Kasumi-1 (cell line): ENCODE measurements around the gene SGSH.
"Not testable (repeated sequence)": the region's sequence is repeated elsewhere in the genome, so short reads cannot be mapped to it uniquely, and the experiment has no call there.

Experiments
- DNase-seq, 2 experiments: peaks; one replicate each; lab custom pipeline; 2025; lab: John Stamatoyannopoulos, UW

The SGSH gene

GRCh38 chr17:80253631-80254395 is 33.7 kb upstream of the SGSH start:
- DNase-seq: no peak

- DNase-seq: peak; percentile 24 to 66
Observed at GRCh38 chr17:80252871-80253270, 32.7 kb upstream of the SGSH start.

- DNase-seq: no peak
Observed at GRCh38 chr17:80251966-80252365, 31.8 kb upstream of the SGSH start.

- DNase-seq: no peak
Observed at GRCh38 chr17:80248894-80249710, 29.0 kb upstream of the SGSH start.

GRCh38 chr17:80248001-80248893 is 28.1 kb upstream of the SGSH start:
- DNase-seq: no peak

- DNase-seq: no peak
Observed at GRCh38 chr17:80247561-80247960, 27.4 kb upstream of the SGSH start.

GRCh38 chr17:80246726-80247125 is 26.6 kb upstream of the SGSH start:
- no peak for DNase-seq

GRCh38 chr17:80246266-80246681 is 26.1 kb upstream of the SGSH start:
- no peak for DNase-seq

GRCh38 chr17:80245566-80246265 is 25.6 kb upstream of the SGSH start:
- no peak for DNase-seq

GRCh38 chr17:80244871-80245509 is 24.9 kb upstream of the SGSH start:
- DNase-seq: no peak

- not testable (repeated sequence) for DNase-seq
Observed at GRCh38 chr17:80244448-80244847, 24.3 kb upstream of the SGSH start.

- DNase-seq: no peak
Observed at GRCh38 chr17:80243526-80244433, 23.6 kb upstream of the SGSH start.

- DNase-seq: no peak
Observed at GRCh38 chr17:80242505-80242904, 22.4 kb upstream of the SGSH start.

GRCh38 chr17:80237386-80237785 is 17.3 kb upstream of the SGSH start:
- DNase-seq: no peak

GRCh38 chr17:80236911-80237310 is 16.8 kb upstream of the SGSH start:
- no peak for DNase-seq

- DNase-seq: no peak
Observed at GRCh38 chr17:80233202-80233601, 13.1 kb upstream of the SGSH start.

GRCh38 chr17:80232438-80232837 is 12.3 kb upstream of the SGSH start:
- DNase-seq: no peak

GRCh38 chr17:80229011-80229410 is 8.9 kb upstream of the SGSH start:
- no peak for DNase-seq

- DNase-seq: no peak
Observed at GRCh38 chr17:80228477-80228876, 8.3 kb upstream of the SGSH start.

- no peak for DNase-seq
Observed at GRCh38 chr17:80227666-80228065, 7.5 kb upstream of the SGSH start.
